Loucy (cell line): ENCODE data around the gene AIF1.

Experiments used
- EZH2phosphoT487 ChIP-seq: fragments of 200-600 bp; IDR thresholded peaks from 2 replicates; pipeline ENCODE4 v1.6.1; 2018; ENCODE audit warnings: antibody characterized with exemption, mild to moderate bottlenecking, moderate library complexity, borderline replicate concordance
- TF ChIP-seq, protein P1 (sequence below): fragments of 200-600 bp; sonication (generic); conservative IDR thresholded peaks from 2 replicates; pipeline ENCODE4 v1.5.1; 2014; ENCODE audit warnings: mild to moderate bottlenecking, antibody characterized with exemption, low read length

DNA sequence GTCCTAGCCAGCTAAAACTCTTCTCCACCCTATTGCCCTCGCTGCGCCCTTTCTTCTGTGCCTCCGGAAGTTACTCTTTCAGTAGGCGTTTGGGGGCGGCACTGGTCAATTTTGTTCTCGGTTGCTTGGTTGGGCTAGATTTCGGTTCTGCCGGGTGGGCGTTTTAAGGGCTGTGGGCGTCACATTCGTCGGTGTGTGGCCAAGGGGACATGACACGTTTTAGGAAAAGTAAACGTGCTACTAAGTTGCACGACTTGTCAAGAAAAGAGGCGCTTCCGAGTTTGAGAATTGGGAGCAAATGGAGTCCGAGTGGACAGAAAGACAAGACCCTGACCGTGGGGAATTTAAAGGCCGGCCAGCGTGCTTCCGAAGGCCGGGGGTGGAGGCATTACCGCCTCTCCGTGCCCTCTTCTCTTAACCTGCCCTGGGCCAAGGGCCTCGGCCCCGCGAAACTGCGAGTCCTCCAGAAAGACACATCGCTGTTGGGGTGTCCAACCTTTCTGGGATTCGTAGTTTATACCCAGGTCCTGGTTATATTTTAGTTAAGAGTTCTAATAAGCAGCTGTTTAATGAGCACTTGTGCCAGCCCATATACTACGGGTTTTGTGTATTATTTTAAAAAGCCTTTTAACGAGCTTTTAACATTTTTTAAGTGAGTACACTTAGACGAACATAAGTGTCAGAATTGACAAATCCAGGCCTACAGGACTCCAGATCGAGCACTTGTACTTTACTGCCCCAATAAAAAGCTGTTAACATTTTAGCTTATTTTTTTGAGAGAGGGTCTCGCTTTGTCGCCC is 38.1 kb downstream of the AIF1 start:
- TF ChIP-seq, protein P1, sequence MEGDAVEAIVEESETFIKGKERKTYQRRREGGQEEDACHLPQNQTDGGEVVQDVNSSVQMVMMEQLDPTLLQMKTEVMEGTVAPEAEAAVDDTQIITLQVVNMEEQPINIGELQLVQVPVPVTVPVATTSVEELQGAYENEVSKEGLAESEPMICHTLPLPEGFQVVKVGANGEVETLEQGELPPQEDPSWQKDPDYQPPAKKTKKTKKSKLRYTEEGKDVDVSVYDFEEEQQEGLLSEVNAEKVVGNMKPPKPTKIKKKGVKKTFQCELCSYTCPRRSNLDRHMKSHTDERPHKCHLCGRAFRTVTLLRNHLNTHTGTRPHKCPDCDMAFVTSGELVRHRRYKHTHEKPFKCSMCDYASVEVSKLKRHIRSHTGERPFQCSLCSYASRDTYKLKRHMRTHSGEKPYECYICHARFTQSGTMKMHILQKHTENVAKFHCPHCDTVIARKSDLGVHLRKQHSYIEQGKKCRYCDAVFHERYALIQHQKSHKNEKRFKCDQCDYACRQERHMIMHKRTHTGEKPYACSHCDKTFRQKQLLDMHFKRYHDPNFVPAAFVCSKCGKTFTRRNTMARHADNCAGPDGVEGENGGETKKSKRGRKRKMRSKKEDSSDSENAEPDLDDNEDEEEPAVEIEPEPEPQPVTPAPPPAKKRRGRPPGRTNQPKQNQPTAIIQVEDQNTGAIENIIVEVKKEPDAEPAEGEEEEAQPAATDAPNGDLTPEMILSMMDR: peak; percentile 28; the same call in 1 of the 2 replicates
- no peak for TF ChIP-seq EZH2phosphoT487
